Colonic mucosa (tissue), 4 donors: ENCODE results near the gene ERP27. TPM values are rescaled to one million over a fixed set of nuclear protein-coding genes. Genes with fewer than 3 reads are reported as not detected.

Source experiments
- DNase-seq: peaks from one replicate; pipeline ENCODE4 v3.0.0-alpha.2; 2020
- H3K27ac ChIP-seq: fragments of 200-600 bp; one replicate; pipeline ENCODE4 v1.8.0; 2021
- H3K27me3 ChIP-seq: fragments of 200-600 bp; one replicate; pipeline ENCODE4 v1.8.0; 2021
- H3K36me3 ChIP-seq: fragments of 200-600 bp; one replicate; pipeline ENCODE4 v1.8.0; 2021
- H3K4me1 ChIP-seq: fragments of 200-600 bp; one replicate; pipeline ENCODE4 v1.8.0; 2021; ENCODE audit warnings: mild to moderate bottlenecking
- H3K4me3 ChIP-seq: fragments of 200-600 bp; one replicate; pipeline ENCODE4 v1.8.0; 2021
- H3K9ac ChIP-seq, 2 donors: one replicate each; pipeline ENCODE4 v1.7.0; 2013; ENCODE audit warnings: control low read depth in 2 of 2, low read depth in 2 of 2, low read length in 2 of 2
- H3K9me3 ChIP-seq: fragments of 200-600 bp; one replicate; pipeline ENCODE4 v1.8.0; 2021
- intact Hi-C: fragments of 100-400 bp; cut with DNase I; formaldehyde crosslinking; loops from one replicate; pipeline ENCODE4 v1.14.1; 2022
- total RNA-seq, 2 donors: library from RNA; stranded (reverse); fragmentation: NEBNext Ultra II Directional in 1 of 2; extraction: Animal tissue kit (Norgen Biotek cat#: 25700) in 1 of 2; gene quantifications; one replicate each; pipeline ENCODE4 v1.2.1, GENCODE V29; 2021
- TF ChIP-seq, protein P1 (sequence below): fragments of 200-600 bp; IDR thresholded peaks from one replicate; pipeline ENCODE4 v1.8.0; 2022; ENCODE audit warnings: antibody characterized with exemption, mild to moderate bottlenecking
- donor health status: healthy.
- donor health status: DM: no; HTN: no; CAD: no.
- donor health status: DM: no; HTN: no; CAD: no.

Gene ERP27
- total RNA-seq, 2 donors from 2014 or later: 0.52 to 2.1 TPM

DNA sequence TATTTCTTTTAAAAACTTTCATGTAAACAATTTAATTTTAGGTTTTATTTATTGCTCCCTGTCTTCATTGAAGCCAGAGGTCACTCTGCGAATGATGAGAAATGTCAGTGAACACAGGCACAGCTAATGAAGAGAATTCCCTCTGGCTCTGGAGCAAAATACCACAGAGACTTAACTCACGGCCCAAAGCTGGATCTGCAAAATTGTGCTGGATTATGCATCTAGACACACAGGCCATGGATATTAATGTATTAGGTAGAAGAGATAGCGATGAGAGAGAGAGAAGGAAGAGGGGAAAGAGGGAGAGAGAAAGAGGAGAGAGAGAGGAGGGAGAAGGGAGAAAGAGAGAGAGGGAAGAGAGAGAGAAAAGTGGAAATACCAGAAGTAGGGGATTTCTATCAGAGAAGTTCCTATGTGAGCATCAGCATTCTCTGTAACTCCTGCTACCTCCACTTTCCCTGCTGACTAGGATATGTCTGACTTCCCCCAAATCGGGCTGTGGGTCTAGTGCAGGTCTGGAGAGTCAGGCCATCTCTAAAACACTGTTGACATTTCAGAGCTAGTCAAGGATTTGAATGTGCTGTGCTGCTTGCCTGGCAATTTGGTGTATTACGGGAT is 19.3 kb upstream of the ERP27 start:
- intact Hi-C loops: no loop called here
- Histone ChIP-seq H3K9me3 (no peaks in the 10 kb centered on the region), H3K4me3 (no peak overlapping the region), H3K27ac (peak overlapping the region; percentile 76), H3K4me1 (no peaks in the 10 kb centered on the region), H3K27me3 (no peaks in the 10 kb centered on the region), H3K36me3 (no peaks in the 10 kb centered on the region), H3K9ac (peak overlapping the region; percentile 6 to 49)
- DNase-seq: no peak
- TF ChIP-seq, protein P1, sequence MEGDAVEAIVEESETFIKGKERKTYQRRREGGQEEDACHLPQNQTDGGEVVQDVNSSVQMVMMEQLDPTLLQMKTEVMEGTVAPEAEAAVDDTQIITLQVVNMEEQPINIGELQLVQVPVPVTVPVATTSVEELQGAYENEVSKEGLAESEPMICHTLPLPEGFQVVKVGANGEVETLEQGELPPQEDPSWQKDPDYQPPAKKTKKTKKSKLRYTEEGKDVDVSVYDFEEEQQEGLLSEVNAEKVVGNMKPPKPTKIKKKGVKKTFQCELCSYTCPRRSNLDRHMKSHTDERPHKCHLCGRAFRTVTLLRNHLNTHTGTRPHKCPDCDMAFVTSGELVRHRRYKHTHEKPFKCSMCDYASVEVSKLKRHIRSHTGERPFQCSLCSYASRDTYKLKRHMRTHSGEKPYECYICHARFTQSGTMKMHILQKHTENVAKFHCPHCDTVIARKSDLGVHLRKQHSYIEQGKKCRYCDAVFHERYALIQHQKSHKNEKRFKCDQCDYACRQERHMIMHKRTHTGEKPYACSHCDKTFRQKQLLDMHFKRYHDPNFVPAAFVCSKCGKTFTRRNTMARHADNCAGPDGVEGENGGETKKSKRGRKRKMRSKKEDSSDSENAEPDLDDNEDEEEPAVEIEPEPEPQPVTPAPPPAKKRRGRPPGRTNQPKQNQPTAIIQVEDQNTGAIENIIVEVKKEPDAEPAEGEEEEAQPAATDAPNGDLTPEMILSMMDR: no peak

DNA sequence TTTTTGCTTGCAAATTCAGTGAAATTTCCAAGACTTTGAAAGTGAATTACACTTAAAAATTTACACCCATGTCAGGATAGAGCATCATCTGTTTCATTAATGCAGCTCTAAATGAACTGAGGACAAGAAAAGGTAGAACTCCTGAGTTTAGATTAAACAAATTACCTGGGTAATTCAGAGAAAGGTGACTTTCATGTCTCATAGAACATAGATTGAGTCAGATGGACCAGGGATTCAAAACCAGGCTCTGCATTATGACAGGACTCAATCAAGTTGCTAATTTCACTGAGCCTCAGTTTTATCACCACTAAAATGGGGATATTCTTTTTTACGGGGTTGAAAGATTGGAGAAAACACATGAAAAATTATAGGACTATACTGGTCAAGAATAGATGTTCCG is 18.6 kb upstream of the ERP27 start:
- TF ChIP-seq, protein P1: no peak
- H3K36me3 ChIP-seq: no peaks in the 10 kb centered on the region
- H3K27me3 ChIP-seq: no peaks in the 10 kb centered on the region
- H3K27ac ChIP-seq: peak overlapping the region; percentile 39
- H3K9me3 ChIP-seq: no peaks in the 10 kb centered on the region
- H3K4me1 ChIP-seq: no peaks in the 10 kb centered on the region
- H3K4me3 ChIP-seq: no peak overlapping the region
- H3K9ac ChIP-seq: peak overlapping the region in 1 of 2 donors; percentile 28
- intact Hi-C loops: no loop called here
- no peak for DNase-seq

DNA sequence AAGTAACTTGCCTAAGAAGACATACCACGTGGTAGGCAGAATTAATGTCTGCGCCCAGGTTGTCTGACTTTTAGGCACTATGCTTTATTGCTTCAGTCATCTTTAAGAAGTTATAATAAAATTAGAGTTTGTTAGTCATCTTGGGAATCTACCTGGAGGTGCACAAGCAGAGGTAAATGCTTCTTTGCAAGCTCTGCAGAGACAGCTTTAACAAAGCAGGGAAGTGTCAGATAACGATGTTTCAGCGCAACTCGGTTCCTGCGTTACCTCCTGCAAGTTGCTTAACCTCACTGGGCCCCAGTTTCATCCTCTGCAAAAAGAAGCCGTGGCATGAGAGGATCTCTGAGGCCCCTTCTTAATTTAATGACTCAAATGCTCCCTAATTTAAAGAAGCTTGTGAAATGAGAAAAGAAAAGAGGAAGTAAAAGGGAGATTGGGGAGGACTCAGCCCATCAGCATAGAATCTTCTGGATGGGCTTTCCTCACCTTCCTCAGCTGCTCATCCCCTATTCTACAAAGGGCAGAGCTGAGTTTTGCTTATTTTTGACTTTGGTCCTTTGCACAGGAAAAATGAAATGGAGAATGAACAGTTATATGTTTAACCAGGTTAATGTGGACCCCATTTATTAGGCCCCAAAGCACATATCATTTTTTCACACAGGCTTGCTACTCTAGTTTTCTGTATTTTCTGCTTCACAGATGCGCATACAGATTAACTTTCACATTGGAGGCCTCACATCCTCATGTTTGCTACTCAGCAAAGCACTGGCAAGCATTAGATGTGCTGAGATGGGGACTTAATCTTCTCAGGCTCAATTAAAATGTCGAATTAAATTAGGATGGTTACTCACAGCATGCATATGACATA is 17.9 kb upstream of the ERP27 start:
- TF ChIP-seq, protein P1: no peak
- Histone ChIP-seq H3K27me3 (no peaks in the 10 kb centered on the region), H3K4me1 (no peaks in the 10 kb centered on the region), H3K4me3 (no peak overlapping the region), H3K9me3 (no peaks in the 10 kb centered on the region), H3K36me3 (no peaks in the 10 kb centered on the region), H3K9ac (no peak overlapping the region), H3K27ac (peak overlapping the region; percentile 39)
- intact Hi-C loops: no loop called here
- DNase-seq: no peak

DNA sequence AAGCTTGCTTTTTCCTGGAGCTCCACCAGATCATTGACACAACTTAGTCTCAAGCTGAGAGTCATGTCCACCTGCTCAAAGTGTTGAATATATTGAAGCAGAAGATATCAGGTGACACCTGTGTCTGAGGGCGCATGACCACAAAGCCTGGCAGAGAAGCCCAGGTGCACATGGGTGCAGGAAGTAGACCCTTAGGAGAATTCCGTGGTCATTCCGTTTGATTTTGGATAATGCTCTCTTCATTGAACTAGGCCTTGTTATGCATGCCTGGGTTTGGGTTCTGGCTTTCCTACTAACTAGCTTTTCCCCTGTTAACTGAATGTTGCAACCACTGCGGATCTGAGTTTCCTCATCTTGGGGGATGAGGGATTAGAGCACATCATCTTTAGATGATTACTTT is 15.9 kb upstream of the ERP27 start:
- H3K9ac ChIP-seq: no peak overlapping the region
- intact Hi-C loops: no loop called here
- DNase-seq: no peak
- H3K4me1 ChIP-seq: no peaks in the 10 kb centered on the region
- no peak overlapping the region for H3K4me3 ChIP-seq
- no peaks in the 10 kb centered on the region for H3K27me3 ChIP-seq
- no peaks in the 10 kb centered on the region for H3K9me3 ChIP-seq
- H3K27ac ChIP-seq: no peak overlapping the region
- H3K36me3 ChIP-seq: no peaks in the 10 kb centered on the region
- TF ChIP-seq, protein P1: no peak

DNA sequence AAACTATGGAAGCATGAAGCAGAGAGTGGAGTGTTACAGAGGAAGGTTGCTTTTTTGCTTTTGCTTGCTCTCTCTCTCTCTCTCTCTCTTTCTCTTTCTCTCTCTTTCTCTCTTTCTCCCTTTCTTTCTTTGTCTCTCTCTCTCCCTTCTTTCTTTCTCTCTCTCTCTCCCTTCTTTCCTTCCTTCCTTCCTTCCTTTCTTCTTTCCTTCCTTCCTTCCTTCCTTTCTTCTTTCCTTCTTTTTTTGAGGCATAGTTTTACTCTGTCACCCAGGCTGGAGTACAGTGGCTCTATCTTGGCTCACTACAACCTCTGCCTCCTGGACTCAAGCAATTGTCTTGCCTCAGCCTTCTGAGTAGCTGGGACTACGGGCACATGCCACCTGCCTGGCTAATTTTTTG is 15.4 kb upstream of the ERP27 start:
- no peaks in the 10 kb centered on the region for H3K4me1 ChIP-seq
- DNase-seq: no peak
- TF ChIP-seq, protein P1: no peak
- intact Hi-C loops: no loop called here
- no peaks in the 10 kb centered on the region for H3K9me3 ChIP-seq
- H3K36me3 ChIP-seq: no peaks in the 10 kb centered on the region
- H3K4me3 ChIP-seq: no peak overlapping the region
- no peak overlapping the region for H3K9ac ChIP-seq
- no peak overlapping the region for H3K27ac ChIP-seq
- no peaks in the 10 kb centered on the region for H3K27me3 ChIP-seq
